Stimulated activated CD8-positive, alpha-beta memory T cell treated with anti-CD3 and anti-CD28 coated beads, Interleukin-2, amount 100 ng/mL, for 48 hours (primary cell): Measurements from ENCODE around the gene TERT.
"Not testable (repeated sequence)": the region's sequence is repeated elsewhere in the genome, so short reads cannot be mapped to it uniquely, and the experiment has no call there.

Experiments
- DNase-seq, 2 donors: peaks; one replicate each; pipeline ENCODE4 v3.0.0-alpha.2; 2020; ENCODE audit warnings: low read depth in 2 of 2

TERT gene

DNA sequence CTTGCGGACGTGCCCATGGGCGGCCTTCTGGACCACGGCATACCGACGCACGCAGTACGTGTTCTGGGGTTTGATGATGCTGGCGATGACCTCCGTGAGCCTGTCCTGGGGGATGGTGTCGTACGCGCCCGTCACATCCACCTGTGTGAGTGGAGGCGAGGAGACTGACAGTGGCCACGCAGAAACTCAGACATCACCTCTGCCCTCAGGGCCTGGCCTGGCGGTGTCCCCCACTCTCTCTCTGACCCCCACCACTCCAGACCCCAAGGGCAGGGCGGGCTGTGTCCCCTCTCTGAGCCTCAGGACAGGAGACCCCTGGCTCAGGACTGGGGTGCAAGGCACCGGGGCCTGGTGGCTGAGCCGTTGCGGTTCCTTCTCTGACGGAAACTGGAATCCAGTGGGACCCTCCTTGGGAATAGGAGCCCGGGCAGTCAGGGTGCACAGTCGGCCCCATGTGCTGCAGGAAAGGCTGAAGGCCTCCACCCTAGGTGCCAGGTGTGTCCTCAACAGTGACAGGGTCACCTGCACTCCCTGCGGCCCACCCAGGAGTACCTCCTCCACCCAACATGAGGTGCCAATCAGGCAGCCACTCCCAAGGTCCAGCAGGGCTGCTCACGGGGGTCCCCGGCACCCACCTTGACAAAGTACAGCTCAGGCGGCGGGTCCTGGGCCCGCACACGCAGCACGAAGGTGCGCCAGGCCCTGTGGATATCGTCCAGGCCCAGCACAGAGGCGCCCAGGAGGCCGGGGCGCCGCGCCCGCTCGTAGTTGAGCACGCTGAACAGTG lies 16.0 kb downstream of the TERT start:
- DNase-seq = no peak

DNA sequence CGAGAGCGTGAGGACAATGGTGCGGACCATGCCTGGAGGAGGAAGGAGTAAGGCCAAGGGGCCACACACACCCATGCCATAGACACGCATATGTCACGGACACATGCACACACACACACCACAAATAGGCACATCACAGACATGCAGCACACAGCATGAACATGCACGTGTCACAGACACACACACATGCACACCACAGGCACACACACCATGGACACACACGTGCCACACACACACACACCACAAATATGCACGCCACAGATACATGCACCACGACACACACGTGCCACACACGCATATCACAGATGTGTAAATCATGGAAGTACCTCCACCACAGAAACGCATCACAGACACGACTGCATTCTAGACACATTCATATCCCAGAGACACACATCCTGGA lies 16.7 kb downstream of the TERT start:
- DNase-seq = no peak

DNA sequence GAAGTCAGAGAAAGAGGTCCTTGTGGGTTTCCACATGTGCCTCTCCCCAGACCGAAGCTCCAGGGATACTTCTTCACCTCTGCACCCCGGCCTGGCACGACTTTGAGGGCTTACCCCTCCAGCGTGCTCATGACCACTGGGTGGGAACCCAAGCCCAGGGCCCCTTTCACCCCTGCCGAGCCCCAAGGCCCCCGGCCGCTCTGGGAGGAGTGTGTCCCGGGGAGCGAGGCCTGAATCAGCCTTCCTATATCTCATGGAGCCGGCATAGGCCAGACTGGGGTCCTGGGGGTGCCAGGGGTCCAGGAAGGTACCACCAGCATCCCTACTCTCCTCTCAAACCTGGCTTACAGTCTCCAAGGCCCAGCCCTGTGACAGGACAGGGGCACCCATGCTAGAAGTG lies 17.1 kb downstream of the TERT start:
- DNase-seq = no peak

DNA sequence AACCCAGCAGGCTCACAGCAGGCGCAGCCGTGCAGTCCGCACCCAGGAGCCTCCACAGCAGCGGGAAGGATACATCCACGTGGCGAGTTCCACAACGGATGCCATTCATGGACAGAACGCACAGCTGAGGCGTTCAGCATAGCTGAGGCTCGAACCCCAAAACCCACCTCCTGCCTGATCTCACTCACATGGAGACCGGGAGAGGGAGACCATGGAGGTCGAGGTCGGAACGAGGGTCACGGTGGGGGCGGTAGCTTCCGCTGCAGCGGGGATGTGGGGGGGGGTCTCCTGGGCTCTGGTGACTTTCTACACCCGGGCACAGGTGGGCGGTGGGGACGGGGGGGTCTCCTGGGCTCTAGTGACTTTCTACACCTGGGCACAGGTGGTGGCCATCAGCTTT lies 17.5 kb downstream of the TERT start:
- DNase-seq = no peak

DNA sequence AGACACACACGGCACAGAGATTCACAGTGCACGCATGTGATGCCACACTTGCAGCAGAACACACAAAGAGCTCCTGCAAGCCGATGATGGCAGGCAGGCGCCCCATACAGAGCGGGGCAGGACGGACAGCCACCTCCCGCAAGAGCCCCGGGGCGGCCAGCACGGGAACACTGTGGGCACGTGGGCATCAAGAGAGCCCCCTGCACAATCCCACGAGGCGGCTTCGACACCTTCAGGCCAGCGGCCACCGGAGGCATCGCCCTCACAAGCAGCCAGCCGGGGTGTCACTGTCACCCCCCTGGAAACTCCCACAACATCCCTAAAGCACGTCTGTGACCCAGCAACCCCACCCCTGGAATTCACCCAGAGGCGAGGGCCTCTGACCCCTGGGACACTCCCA lies 17.9 kb downstream of the TERT start:
- DNase-seq = no peak

DNA sequence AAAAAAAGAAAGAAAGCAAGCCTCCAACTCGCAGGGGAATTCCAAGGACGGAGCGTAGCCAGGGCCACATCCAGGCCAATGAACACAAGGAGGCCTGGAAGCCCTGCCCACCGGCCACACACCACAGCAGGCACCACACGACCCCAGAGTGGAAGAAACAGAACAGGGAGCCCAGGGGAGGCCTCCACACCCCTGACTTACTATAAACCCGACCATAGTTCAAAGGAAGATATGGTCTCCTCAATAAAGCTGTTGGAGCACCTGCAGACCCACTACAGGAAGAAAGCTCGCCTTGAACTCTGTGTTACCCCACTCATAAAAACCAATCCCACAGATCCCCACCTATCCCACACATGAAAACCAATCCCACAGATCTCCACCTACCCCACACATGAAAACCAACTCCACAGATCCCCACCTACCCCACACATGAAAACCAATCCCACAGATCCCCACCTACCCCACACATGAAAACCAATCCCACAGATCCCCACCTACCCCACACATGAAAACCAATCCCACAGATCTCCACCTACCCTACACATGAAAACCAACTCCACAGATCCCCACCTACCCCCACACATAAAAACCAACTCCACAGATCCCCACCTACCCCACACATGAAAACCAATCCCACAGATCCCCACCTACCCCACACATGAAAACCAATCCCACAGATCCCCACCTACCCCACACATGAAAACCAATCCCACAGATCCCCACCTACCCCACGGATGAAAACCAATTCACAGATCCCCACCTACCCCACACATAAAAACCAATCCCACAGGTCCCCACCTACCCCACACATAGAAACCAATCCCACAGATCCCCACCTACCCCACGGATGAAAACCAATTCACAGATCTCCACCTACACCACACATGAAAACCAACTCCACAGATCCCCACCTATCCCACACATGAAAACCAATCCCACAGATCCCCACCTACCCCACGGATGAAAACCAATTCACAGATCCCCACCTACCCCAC lies 19.2 kb downstream of the TERT start:
- not testable (repeated sequence) for DNase-seq

DNA sequence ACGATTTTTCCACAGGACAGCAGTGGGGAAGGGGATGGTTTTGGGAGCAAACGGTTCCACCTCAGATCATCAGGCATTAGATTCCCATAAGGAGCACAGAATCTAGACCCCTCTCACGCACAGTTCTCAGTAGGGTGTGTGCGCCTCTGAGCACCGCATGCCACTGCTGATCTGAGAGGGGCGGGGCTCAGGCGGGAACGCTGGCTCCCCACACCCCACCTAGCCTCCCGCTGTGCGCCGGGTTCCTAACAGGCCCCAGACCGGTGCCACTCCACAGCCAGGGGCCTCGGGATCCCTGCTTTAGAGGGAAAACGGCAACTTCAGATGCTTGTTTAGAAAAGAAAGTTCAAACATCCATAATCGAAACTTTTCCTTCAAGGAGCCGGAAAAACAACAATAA lies 20.4 kb downstream of the TERT start:
- no peak for DNase-seq

DNA sequence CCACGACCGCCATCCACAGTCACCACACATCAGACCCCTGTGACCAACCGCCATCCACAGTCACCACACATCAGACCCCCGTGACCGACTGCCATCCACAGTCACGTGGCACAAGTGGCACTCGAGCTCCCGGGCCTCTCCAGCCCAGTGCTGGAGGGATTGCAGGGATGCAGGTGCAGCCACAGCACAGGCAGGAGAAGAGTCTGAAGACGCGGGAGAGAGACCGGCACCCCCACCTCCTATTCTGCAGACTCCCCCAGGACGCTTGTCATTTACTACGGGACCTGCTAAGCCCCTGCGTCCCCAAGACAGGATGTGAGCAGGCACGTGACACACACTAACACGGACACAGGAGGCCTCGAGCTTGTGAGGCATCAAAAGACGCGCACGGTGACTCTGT lies 21.1 kb downstream of the TERT start:
- no peak for DNase-seq

DNA sequence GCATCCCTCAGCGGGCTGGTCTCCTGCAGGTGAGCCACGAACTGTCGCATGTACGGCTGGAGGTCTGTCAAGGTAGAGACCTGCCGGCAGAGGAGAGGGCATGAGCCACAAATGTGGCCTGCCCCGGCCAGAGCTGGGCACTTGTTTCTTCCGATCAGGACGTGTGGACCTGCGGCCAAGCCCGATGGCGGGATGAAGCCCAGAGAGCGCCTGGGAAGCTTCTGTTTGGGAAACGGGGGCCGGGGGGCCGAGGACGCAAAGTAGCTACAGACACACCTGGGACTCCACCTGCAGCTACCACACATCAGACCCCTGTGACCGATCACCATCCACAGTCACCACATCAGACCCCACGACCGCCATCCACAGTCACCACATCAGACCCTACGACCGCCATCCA lies 22.7 kb downstream of the TERT start:
- DNase-seq = no peak

DNA sequence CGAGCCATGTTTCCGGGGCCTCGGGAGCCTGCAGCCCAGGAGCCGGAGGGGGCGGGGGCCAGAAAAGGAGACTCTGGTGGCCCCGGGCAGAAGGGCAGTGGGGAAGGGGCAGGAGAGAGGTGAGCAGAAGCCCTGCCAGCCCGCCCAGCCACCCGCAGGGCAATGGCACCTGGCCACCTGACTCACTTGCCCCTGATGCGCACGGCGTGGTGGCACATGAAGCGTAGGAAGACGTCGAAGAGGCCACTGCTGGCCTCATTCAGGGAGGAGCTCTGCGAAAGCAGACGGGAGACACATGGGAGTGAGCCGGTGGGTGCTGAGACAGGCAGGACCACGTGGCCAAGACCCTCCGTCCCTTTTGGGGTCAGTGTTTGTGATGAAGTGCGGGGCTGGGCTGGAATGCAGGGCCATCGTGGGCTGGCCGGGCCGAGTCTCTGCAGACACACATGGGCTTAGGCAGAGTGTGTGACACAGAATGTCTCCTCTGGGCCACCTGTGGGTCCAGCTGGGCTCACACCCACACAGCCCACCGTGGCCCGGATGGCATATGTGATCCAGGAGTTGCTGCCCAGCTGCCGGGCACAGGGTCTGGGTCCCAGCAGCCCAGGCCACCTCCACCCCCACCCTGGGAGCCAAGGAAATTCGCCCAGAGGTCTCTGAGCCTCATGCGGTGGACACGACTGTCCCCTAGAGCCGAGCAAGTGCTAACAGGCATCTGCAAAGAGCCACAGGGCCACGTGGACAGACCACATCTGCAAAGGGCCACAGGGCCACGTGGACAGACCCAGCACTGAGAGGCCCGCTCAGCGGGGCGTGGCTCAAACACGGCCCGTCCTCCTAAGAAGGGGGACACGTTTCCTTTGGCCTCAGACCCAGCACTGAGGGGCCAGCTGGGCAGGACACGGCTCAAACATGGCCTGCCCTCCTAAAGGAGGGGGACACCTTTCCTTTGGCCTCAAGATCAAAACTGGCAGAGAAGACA lies 23.6 kb downstream of the TERT start:
- no peak for DNase-seq

DNA sequence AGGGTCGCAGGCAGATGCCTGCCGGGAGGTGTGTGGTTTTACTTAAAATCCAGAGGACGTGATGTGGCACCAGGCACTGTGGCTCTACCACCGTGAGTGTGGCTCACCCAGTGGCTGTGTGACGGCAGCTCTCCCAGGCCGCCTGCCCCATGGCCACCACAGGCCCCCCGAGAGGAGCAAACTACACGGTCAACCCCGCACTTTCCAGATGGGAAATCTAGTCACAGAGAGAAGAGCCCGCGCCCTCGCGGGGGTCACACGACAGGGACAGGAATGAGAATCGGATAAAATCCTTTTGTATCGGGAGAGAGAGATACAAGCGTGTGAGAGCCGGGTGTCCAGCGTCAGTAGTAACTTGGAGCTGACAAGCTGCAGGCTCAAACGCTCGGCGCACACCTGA lies 24.4 kb downstream of the TERT start:
- DNase-seq = no peak

DNA sequence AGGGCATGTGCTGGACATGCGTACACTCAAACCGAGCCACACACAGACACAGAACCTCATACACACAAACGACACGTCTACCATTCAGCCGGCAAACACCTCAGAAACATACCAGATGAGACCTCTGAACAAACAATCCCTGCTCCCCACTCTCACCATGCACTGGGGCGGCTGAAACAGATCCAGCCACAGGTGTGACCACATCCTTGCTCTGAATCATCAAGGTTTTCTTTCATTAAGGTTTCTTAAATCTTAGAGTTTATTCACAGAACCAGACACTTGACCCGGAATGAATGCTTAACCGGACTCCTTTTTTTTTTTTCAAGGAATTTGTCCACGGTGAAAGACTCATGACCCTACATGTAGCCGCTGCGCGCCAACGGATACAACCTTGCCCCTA lies 26.2 kb downstream of the TERT start:
- peak; percentile 14 to 20 for DNase-seq

DNA sequence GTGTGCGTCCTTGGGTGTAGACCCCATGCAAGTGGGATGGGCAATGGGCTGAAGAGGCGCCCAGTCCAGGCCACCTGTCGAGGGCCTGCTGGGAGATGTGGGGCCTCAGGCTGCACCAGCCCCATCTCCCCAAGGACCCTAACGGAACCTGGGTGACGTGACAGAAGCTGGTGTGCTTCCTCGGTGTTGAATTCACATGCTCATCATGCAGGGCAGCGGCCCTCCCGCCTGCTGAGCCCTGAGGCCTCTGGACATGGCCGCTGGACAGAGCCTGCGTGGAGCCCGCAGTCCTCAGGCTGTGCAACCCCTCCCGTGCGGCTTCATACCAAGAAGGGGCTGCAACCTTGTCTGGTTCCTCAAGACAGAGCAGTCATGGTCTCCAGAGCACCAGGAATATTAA lies 26.8 kb downstream of the TERT start:
- no peak for DNase-seq

DNA sequence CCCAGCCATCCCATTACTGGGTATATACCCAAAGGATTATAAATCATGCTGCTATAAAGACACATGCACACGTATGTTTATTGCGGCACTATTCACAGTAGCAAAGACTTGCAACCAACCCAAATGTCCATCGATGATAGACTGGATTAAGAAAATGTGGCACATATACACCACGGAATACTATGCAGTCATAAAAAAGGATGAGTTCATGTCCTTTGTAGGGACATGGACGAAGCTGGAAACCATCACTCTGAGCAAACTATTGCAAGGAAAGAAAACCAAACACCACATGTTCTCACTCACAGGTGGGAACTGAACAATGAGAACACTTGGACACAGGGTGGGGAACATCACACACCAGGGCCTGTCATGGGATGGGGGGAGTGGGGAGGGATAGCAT lies 27.4 kb downstream of the TERT start:
- DNase-seq = not testable (repeated sequence)

DNA sequence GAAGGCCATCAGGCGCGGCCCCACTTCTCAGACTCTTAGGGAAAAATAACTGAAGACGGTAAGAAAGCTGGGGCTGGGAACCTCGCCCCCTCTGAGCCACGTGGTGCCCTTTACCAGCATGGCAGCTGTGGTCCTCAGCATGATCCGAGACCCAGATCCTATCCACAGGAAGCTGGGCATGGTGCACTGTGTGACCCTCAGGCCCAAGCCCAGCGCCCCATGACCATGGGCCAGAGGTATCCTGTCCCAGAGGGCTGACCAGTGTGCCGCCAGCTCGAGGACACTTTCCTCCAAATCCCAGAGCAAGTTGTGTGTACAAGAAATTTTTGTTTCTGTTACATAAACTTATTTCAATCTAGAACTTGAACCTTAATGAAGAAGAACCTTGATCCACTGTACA lies 28.1 kb downstream of the TERT start:
- DNase-seq = no peak

DNA sequence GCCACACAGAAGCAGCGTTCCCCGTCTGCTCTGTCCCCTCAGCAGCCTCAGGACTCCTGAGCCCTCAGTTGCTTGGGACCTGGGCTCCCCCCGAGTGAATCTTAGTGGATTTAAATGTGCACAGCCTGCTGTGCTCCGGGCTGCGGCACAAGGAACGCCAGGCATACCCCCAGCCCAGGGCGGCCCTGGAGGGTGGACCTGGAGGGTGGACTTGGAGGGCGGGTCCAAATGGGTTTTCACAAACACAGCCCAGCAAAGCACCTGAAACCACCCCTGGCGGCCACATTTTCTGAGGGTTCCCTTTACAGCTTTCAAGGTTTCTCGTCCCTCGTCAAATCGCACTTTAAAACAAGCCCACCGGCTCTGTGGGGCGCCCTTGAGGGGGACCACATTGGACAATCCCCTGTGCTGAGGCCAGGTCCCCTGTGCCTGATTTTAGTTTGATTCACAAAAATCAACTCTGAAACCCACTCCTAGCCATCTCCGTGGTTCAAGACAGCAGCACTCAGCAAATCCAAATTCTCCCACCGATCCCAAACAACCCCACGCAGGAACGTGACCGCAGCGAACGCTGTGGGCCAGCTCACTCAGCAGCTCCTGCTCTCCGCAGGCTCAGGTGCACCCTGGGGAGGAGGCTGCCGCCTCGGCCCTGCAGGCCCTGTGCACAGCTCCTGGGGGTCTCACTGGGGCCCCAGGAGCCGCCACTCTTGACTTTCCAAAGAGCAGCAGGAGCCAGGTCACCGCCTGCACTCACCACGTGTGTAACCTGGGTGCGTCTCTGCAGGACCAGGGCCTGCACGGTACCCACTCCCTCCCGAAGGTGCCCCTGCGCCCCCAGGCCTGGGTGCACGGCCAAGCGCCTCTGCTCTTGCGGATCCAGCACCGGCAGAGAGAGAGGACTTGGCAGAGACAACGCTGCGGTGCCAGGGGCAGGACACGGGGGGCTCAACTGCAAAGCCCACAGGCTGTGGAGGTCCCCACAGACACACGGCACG lies 29.1 kb downstream of the TERT start:
- DNase-seq = no peak

DNA sequence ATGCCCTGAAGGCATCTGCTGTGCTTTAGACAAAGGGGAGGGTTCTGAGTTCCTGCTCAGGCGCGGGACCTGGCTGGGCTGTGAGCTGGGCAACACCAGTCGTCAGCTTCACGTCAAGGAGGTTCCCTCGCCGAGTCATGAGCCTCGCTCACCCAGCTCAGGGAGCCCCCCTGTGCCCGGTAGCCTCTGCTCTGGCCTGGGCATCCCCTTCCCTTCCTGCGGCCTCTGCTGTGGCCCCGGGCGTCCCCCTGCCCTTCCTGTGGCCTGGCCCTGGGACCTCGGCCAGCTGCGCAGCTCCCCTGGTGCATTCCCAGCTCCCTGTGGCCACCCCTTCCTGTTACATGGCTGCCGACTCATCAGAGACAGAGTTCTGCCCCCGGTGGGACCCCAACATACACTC lies 29.8 kb downstream of the TERT start:
- DNase-seq = no peak

DNA sequence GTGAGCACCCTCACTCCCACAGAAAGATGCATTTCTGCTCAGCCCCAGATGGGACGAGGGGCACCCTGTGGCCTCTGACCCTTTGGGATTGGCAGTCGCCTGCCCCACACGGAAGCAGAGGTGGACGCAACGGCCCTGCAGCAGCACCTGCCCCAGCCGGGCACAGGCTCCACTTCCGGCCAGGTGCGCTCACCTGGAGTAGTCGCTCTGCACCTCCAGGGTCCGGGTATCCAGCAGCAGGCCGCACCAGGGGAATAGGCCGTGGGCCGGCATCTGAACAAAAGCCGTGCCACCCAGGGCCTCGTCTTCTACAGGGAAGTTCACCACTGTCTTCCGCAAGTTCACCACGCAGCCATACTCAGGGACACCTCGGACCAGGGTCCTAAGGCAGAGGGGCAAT lies 30.7 kb downstream of the TERT start:
- no peak for DNase-seq

DNA sequence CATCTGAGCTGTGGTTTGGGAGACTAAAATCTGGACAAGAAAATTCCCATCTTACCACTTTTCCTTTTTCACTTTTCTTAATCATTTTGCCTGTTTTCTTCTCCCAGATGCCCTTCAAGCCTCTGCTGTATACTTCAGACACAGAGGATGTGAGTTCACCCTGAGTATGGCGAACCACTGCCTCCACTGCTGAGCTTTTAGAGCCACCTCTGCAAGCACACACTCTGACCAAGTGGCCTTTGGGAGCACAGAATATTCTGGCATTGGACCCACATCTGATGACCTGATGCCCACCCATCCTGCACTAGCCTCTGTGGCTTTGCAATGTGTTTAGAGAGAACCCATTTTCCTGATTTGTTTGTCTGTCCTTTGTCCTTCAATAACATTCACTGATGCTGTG lies 32.5 kb downstream of the TERT start:
- no peak for DNase-seq

DNA sequence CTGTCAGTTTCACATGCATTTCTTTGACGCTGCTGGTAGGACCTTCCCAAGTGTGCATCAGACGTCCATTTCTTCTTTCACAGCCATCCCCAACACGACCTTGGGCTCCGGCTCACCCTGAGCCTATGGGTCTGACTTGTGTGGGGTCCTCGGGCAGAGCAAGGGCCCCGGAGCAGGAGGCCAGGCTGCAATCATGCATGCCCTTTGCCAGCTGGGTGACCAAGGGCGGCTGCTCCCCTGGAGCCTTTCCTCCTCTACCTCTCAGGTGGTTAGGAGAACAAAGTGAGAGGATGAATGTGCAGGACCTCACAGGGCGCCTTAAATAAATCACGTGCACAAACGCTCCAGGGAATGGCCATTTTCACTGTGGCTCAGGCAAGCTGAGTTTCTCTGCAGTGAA lies 33.2 kb downstream of the TERT start:
- DNase-seq = no peak
